Fibroblast of mammary gland (primary cell): ENCODE measurements around the gene USP37.

Source experiments
- DNase-seq: peaks from one replicate; pipeline ENCODE4 v3.0.0-alpha.2; 2010; ENCODE audit warnings: low read depth
- H3K4me3 ChIP-seq: 2 replicates; pipeline ENCODE4 v1.5.1; 2011; ENCODE audit warnings: low read depth, mild to moderate bottlenecking, low read length, moderate library complexity; ENCODE audit not compliant: control insufficient read depth
- TF ChIP-seq, protein P1 (sequence below): conservative IDR thresholded peaks from 2 replicates; pipeline ENCODE4 v1.5.1; 2011; ENCODE audit warnings: low read depth, low read length, inconsistent platforms; ENCODE audit not compliant: control insufficient read depth, insufficient read depth

USP37 gene

DNA sequence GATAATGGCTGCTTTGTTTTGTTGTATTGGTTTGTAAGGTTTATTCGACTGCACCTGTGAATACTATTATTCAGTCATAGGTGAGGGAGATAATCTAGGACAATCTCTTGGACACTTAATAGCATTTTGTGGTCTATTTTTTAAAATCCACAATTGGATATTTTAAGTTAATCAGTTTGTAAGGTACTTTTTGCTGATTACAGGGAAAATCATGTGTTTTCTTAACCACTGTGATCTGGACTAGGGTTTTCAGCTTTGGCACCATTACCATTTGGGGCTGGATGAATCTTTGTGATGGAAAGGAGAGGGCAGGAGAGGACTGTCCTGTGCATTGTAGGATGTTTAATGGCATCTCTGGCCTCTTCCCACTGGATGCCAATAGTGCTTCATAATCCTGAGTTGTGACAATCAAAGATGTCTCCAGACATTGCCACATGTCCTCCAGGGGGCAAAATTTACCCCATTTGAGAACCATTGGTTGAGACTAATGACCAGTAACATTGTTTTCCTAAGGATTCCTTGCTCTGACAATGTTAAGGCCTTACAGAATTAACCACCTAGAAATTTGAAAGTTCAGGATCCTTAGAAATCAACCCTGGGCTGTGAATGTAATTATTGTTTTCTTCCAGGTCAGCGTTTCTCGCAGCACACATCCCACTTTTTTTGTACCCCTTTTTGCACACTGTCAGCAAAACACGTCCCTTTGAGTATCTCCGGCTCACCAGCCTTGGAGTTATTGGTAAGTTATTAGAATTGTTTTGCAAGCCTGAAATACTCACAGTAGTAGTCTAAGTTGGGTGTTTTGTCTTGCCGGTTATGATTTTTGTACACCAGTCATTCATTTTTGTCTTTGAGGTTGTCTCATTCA is 16.1 kb upstream of the USP37 start:
- DNase-seq: no peak
- TF ChIP-seq, protein P1, sequence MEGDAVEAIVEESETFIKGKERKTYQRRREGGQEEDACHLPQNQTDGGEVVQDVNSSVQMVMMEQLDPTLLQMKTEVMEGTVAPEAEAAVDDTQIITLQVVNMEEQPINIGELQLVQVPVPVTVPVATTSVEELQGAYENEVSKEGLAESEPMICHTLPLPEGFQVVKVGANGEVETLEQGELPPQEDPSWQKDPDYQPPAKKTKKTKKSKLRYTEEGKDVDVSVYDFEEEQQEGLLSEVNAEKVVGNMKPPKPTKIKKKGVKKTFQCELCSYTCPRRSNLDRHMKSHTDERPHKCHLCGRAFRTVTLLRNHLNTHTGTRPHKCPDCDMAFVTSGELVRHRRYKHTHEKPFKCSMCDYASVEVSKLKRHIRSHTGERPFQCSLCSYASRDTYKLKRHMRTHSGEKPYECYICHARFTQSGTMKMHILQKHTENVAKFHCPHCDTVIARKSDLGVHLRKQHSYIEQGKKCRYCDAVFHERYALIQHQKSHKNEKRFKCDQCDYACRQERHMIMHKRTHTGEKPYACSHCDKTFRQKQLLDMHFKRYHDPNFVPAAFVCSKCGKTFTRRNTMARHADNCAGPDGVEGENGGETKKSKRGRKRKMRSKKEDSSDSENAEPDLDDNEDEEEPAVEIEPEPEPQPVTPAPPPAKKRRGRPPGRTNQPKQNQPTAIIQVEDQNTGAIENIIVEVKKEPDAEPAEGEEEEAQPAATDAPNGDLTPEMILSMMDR: peak; percentile 2
- no peak overlapping the region for H3K4me3 ChIP-seq

DNA sequence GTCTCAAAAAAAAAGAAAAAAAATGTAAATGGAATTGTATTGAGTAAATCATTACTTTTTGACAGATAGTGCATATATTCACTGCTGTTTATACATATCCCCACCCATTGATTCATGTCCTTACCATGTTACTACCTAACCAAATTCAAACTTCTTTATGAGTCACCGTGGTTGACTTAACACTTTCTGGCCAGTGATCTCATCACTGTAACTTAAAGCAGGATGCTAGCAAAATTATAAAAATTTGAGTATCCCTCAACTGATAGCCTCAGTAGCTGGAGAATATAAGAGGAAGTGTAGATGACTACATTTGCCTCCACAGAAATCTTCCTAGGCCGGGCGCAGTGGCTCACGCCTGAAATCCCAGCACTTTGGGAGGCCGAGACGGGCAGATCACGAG is 13.9 kb upstream of the USP37 start:
- DNase-seq: peak; percentile 88
- no peak overlapping the region for H3K4me3 ChIP-seq
- TF ChIP-seq, protein P1: no peak

DNA sequence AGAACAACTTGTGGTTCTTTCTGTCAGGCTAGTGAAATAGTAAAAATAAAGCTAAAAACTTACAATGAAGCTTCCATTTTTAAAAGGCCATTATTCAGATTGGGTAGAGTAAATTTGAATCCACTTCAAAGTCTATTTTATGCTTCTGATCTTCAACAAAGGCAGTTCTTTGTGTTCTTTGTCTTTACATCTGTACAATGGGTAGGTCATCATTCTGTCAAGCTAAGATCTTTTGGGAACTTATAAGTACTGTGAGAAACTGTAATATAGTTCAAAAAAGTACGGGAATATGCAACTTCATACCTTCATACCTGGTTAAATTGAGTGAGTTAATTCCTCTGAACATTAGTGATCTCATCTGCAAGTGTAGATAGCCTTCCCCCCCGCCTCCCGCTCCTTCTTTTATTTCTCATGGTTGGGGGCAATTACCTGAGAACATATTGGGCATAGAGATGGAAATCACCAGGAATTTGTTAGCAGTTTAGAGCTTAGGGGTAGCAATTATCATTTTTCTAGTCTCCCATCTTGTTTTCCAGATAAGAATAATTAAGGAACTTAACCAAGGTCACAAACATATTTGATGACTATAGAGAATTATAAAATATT is 10.2 kb upstream of the USP37 start:
- no peak overlapping the region for H3K4me3 ChIP-seq
- TF ChIP-seq, protein P1: no peak
- DNase-seq: no peak

DNA sequence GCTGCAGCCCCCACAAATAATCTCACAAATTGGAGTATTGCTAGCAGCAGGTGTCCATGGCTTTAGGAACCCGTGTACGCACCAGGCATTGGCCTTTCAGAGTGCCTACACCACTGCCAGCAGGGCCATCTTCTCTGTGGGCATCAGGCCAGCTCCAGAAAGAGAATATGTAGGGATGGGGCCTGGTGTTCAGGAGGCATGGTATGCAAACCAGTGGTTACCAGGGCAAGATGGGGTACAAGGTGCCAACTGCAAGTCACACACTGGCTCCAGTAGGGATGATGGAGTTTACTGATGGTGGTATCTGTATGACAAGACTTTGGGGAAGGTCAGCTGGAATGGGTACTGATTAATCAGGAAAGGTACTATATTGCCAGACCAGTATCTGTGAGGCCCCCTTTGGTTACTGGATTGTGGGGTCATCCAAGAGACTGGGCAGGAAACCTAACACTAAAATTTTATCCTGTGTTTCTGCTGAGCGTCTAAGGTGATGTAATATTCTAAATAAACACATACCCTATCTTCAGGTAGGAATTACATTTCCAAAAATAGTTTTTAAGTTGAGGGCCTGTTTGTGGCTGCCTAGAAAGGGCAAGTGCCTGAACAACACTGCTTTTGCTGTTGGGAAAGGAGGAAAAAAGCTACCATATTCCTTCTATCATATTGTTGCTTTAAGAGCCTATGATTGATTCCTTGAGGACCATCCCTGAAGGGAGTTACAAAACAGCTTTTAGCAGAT is 9.5 kb upstream of the USP37 start:
- DNase-seq: no peak

DNA sequence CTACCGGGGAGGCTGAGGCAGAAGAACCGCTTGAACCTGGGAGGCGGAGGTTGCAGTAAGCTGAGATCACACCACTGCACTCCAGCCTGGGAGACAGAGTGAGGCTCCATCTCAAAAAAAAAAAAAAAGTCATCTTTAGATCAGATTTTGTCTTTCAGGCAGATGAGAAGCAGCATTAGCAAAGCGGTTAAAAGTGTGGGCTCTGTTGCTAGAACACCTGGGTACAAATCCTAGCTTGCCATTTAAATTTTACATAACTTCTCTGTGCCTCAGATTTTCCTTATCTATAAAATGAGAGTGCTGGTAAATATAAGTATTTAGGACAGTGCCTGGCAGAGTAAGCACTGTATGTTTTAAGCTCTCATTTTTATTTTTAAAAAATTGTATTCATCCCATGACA is 8.7 kb upstream of the USP37 start:
- TF ChIP-seq, protein P1: no peak
- H3K4me3 ChIP-seq: no peak overlapping the region

More for the DNA sequence above, 9.5 kb upstream of the USP37 start:
- H3K4me3 ChIP-seq: no peak overlapping the region
- TF ChIP-seq, protein P1: no peak

DNA sequence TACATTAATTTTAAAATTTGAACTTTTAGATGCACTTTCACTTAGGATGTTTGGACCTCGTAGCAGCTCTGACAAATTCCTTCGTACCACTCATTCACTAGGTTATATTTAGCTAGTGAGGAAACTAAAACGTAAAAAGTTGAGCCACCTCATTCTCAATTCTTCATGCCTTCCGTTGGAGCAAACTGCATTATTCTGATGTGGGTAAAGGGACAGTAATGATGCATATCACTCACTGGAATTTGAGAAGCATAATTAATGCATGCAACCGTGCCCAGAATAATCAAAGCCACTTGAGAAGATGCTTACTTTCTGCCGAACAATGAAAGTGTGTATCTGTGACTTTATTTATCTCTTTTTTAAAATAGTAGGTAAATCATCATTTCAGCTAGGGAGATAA is 2.7 kb upstream of the USP37 start:
- peak; percentile 55 for DNase-seq
- H3K4me3 ChIP-seq: peak overlapping the region; percentile 60

More for the DNA sequence above, 8.7 kb upstream of the USP37 start:
- no peak for DNase-seq

More for the DNA sequence above, 2.7 kb upstream of the USP37 start:
- TF ChIP-seq, protein P1: no peak
